Measurements from ENCODE around the gene RAB31.
"Not testable (repeated sequence)": the region's sequence is repeated elsewhere in the genome, so short reads cannot be mapped to it uniquely, and the experiment has no call there.

RAB31 gene

DNA sequence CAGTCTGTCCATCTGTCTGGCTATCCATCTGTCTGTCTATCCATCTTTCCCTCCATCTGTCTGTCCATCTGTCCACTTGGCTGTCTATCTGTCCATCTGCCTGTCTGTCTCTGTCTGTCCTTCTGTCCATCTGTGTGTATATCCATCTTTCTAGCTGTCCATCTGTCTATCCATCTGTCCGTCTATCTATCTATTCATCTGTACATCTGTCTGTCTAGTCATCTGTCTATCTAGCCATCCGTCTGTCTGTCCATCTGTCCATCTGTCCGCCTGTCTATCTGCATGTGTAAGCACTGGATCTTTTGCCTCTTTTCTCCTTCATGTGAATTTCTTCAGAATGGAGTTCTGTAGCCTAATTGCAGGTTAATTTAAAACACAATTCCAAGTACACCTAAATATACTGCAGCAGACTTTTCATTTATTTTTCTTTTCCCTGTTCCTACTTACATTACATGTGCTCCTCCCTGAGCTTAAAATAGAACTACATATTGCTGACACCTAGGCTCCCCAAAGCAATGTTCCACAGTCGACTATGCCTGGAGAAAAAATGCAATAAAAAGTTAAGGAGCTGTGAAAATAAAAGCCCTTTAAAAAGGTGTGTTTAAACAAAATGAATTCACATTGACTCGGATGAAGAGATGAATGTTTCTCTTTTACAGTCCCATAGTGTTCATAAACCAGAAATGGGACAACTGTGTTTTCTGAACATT, 140.2 kb downstream of the RAB31 start:
- DNase-seq: no peak

DNA sequence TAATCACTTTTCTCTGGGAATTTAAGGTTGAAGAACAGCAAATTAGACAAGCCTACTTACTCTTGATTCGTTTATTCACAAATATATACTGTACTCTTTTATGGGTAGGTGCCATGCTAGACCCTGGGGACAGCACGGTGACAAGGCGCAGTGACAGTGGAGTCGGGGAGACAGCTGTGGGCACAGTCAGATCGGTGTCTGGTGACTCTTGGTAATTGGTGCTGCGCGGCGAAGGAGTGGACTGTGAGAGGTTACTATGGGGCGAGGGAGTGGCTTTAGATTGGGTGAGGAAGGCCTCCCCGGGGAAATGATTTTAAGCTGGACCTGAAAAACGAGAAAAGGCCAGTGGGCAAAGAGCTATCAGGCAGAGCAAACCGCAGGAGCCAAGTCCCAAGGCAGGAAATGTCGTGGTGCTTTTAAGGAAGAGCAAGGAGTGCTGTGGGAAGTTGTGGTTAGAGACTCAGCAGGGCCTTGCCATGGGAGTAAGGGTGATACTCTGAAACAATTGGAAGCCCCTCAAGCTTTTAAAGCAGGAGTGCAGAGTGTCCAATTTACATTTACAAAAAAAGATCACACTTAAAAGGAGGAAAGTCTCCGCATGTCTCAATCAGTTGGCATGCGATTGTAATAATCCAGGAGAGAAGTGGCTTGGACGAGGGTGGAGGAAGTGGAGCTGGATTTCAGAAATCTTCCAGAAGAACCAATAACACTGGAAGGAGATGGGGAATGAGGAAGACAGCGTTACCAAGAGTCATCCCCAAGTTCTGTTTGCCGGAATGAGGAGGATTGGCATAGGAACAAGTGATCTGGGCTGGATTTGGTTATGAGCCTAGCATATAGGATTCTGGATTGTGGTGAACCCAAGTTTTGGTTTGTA, 141.5 kb downstream of the RAB31 start:
- no peak for DNase-seq

DNA sequence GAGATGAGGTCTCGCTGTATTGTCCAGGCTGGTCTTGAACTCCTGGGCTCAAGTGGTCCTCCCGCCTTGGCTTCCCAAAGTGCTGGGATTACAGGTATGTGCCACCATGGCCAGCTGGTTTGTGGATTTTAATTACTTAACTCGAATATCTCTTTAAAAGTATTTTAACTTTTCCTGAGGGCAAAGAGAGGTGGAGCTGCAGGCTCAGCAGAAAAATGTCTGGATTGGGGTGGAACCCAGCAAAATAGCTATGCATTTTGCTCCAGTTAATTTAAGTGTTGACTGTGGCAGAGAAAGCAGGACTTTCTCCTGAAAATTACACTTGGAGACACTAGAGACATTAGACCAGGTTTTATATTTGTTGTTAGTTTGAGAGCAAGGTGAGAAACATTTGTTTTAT, 142.2 kb downstream of the RAB31 start:
- DNase-seq: no peak

DNA sequence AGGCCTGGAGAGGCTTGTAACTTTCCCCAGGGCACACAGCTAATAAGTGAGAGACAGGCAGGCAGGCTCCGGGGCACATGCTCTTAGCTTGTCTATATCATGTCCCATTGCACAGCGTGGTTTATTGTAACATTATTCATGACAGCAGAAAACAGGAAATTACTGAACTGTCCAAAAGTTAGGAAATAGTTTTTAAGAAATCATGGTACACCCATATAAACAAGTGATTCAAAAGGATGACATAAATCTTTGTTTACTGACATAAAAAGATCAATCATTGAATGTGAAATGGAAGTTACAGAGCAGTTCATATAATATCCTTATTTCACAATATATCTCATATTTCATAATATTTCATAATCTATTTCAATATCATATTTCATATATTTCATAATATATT, 143.4 kb downstream of the RAB31 start:
- DNase-seq: no peak

DNA sequence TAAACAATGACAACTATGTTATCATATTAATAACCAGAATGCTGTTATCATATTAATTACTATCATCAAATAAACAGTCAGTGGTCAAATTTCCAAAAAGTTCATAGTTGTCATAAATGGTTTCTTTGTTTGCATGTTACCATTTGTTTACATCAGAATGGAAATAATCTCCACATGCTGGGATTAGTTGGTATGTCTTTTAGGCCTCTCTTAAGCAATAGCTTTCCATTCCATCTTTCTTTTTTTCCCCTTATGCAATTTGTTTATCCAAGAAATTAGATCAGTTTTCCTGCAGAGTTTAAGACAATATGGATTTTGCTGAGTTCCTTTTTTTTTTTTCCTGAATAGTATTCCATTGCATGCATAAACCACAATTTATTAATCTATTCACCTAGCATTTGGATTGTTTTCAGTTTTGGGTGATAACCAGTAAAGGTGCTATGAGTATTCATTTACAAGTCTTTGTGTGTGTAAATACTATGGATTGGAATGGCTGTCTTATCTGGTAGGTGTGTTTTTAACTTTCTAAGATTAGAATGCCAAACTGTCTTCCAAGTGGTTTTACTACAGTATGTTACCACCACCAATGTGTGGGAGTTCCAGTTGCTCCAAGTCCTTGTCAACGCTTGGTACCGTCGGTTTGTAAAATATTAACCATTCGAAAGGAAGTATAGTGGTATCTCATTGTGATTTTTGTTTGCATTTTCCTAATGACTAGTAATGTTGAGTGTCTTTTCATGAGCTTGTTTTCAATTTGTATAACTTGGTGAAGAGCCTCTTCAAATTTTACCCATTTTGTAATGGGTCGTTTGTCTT, 144.4 kb downstream of the RAB31 start:
- DNase-seq: no peak

DNA sequence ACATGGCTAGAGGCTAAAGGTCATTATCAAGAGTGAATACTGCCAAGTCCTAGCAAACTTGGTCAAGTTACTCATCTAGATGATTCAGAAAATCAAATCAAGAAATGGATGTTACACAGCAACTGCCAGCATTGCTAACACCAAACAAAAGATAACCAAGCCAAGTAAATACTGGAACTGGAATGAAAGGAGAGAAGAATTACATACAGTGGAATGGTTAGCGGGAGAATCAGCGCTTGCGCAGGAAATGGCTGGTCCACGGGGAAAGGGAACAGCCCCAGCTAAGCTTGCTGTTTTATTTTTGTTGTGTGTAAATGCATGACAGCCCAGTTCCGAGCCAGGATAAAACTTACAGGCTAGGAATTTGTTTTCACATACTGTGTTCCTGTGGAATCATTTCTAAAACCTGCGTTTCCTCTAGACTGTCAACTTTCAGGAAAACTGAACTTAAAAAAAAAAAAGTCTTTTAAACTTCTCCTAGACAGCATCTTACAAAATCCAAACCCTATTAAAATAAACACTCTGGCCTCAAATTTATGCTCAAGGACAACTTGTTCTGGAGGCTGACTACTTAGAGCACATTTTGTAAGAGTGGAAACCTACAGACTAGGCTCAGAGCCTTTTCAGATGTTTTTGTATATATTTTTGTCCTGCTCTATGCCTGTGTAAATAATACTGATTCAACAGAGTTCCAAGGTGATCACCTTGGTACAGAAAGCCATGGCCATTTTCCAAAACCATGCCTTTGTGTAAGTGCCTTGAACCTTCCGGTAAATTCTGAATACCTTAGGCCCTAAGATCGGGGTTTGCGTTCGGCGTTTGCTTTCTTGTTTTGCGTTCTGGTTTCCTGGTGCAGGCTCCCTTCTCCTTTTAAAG, 146.9 kb downstream of the RAB31 start:
- no peak for DNase-seq

DNA sequence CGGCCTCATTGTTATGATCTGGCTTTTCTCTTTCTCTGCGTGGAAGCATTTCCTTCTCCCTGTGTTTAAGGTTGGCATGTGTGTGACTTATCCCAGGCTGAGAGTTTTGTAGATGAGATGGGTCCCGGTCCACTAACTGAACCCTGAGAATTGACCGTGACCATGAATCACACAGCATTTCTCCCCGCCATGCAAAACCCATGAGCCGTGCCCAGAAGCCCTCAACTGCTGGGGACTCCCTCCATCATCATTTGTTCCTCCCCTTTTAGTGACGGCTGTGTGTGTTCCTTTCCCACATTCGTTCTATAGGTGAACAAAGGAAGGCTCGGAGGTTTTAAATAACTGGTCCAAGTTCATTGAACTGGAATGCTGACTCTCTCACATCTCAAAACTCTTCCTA, 147.6 kb downstream of the RAB31 start:
- no peak for DNase-seq

DNA sequence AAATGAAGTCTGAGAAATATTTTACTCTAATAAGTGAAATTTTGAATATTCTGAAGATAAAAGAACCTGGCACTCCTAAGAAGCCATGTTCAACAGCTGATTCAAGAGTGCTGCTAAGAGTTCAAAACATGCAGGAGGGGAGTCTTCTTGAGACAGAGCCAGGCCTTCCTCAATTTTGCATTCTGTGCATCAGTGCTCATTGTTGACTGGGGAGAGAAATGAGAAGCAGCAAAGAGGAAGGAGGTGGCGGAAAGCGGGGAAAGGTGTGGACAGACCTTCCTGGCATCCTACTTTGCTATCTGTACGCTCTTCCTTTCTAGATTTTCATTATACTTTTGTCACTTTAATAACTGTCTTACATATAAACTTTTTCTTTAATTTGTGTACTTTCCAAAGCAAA, 148.0 kb downstream of the RAB31 start:
- DNase-seq: no peak

DNA sequence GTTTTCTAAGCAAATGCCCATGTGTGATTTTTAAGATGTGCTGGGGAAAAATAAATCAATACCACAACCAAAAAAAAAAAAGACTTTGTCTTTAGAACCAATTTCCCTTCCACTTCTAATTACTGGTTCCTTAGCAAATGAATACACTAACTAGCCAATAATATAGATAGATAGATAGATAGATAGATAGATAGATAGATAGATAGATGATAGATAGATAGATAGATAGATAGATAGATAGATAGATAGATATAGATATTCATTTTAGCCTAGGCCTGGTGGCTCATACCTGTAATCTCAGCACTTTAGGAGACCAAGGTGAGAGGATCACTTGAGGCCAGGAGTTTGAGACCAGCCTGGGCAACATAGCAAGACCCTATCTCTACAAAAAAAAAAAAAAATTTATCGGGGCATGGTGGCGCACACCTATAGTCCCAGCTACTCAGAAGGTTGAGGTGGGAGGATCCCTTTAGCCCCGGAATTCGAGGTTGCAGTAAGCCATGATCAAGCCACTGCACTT, 149.4 kb downstream of the RAB31 start:
- DNase-seq: not testable (repeated sequence)

DNA sequence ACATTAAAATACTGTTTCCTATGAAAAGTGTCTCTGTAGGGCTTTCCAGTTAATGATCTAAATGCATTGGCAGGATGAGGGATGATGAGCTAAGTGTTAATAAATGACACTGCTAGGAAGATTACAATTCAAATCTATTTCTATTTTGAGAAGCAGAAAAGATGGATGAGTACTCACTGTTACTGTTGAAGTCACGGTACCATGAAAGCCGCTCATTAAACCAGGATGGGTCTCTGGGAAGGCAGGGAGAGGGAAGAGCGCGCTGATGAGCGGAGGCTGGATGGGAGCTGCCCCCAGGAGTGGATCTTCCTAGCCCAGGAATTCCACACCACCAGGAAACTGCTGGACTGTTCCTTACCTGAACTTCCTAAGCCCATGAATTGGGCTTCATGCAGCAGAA, 150.5 kb downstream of the RAB31 start:
- no peak for DNase-seq

DNA sequence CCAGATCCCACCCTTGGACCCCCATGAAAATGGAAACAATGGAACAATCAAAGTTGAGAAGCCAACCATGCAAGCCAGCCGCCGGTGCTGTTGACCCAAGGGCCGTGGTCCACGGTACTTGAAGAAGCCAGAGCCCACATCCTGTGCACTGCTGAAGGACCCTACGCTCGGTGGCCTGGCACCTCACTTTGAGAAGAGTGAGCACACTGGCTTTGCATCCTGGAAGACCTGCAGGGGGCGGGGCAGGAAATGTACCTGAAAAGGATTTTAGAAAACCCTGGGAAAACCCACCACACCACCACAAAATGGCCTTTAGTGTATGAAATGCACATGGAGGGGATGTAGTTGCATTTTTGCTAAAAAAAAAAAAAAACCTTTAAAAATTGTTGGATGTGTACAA, 151.1 kb downstream of the RAB31 start:
- DNase-seq: no peak

DNA sequence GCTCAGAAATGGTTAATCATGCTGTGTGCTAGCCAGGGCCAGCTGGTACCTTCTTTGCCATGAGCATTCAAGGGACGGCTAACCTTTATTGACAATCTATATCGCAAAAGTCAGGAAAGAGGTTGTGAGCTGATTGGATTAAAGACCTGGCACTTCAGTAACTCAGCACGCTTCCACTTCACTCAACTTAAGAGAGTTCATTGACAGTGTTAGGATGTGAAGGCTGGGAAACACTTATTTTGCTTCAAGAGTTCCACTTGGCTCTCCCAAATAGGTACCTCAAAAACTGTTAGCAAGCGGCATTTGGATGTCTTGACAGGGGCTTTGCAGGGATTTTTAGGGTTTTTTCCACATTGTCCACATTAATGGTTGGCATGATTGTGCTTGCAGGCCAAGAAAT, 152.6 kb downstream of the RAB31 start:
- no peak for DNase-seq

DNA sequence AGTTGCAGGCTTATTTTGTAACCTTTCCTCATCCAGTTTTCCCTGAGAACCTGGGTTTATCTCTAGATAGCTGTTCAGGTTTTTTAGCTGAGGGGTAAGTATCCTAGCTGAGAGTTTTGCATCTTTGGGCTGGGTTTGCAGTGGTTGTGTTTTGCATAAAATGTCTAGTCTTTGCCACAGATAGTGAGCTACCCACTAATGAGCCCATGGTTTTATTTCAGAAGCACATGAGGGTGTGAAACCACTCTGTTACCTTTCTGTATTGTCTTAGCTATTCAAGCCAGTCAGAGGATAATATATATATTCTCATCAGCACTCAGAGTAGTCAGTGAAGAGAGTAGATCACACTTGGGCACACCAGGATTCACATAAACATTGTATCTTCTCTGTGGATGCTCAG, 153.1 kb downstream of the RAB31 start:
- no peak for DNase-seq

DNA sequence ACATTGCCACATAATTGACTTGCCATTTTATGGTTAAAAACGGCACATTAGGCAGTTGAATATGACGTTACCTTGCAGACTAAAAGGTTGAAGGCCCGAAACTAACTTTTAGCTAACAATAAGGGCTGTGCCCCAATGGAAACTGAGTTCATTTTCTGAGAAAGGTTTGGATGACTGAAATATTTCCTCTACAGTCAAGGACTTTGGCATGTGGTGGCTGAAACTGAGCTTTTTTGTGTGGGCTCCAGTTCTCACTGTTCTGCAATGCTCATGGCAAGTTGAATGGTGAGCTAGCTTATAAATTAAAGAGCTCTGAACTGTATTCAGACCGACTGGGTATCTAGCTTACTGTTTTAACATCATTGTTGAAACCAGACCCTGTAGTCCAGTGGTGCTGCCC, 153.8 kb downstream of the RAB31 start:
- no peak for DNase-seq

DNA sequence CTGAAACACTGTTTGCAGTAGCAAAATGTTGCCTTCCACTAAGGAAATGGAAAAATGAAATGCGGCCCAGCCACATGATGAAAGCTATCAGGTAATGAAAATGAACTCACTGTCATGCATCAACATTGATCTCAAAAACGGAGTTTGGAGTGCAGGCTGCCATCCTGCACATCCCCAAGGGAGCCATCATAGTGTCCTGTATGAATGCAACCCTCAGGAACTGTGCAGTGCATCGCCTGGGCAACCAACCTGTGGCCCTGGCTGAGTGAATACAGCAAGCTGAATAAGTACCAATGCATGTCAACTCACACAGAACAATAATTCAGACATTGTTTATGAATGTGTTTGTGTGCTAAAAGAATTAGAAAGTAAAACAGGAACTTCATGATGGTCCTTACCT, 154.6 kb downstream of the RAB31 start:
- DNase-seq: no peak

DNA sequence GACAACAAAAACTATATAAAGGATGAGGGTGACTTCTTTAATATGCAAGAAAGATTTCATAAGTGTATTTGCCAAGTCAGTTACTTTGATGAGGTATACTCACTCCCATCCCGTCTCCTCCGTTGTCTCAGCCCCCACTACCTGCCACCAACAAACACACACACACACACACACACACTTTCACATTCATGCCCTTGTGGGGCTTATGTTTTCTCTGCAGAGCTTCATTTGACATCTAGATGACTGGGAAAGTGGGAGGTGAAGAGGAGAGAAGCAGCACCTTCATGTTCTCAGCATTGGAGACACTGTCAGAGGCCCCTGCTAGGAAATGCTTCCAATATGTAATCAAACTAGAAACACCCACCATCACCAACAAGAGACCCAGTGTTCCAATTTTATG, 155.2 kb downstream of the RAB31 start:
- no peak for DNase-seq

DNA sequence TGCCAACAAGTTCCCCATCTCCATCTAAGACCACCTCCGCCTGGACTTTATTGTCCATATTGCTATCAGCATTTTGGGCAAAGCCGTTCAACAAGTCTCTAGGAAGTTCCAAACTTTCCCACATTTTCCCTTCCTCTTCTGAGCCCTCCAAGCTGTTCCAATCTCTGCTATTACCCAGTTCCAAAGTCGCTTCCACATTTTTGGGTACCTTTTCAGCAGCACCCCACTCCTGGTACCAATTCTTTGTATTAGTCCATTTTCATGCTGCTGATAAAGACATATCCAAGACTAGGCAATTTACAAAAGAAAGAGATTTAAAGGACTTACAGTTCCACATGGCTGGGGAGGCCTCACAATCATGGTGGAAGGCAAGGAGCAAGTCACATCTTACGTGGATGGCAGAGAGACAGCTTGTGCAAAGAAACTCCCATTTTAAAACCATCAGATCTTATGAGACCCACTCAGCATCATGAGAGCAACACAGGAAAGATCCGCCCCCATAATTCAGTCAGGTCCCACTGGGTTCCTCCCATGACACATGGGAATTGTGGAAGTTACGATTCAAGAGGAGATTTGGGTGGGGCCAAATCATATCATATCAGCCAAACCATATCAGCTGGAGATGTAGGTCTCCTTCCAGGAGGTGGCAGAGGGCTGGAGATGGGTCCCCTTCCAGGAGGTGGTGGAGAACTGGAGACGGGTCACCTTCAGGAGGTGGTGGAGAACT, 157.8 kb downstream of the RAB31 start:
- DNase-seq: no peak

DNA sequence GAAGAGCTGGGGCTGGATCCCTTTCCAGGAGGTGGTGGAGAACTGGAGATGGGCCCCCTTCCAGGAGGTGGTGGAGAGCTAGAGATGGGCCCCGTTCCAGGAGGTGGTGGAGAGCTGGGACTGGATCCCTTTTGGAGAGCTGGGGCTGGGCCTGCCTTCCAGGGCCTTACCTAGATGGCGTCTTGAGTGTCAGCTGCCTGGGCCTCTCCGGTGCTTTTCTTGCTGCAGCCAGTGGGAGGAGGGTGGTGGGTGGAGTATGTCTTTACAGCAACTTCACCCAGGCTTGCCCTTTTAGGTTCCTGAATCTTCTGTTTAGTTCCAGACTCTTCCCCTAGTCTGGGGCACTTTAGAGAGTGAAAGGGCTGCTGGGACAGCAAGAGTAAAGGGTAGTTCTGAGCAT, 158.5 kb downstream of the RAB31 start:
- no peak for DNase-seq

DNA sequence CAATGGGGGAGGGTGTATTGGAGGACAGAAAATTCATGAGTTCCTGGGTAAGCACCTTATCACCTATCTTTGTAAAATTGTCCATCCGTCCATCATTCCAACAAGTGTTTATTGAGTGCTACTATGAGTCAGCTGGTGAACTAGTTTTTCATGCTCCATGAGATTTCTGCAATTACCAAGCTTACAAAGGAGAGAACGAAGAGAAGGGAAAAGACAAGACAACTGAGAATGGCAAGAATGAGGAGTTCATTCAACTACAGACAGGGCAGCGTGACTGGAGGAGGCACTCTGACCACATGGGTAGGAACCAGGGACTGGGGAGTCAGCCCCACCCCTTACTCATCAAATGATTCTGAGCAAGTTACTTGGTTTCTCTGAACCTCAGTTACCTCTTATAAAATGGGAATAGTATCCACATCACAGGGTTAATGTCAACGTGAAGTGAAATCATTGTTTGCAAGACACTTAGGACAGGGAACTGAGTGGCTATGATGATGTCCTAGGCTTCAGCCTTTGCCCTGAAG, 159.0 kb downstream of the RAB31 start:
- DNase-seq: no peak

DNA sequence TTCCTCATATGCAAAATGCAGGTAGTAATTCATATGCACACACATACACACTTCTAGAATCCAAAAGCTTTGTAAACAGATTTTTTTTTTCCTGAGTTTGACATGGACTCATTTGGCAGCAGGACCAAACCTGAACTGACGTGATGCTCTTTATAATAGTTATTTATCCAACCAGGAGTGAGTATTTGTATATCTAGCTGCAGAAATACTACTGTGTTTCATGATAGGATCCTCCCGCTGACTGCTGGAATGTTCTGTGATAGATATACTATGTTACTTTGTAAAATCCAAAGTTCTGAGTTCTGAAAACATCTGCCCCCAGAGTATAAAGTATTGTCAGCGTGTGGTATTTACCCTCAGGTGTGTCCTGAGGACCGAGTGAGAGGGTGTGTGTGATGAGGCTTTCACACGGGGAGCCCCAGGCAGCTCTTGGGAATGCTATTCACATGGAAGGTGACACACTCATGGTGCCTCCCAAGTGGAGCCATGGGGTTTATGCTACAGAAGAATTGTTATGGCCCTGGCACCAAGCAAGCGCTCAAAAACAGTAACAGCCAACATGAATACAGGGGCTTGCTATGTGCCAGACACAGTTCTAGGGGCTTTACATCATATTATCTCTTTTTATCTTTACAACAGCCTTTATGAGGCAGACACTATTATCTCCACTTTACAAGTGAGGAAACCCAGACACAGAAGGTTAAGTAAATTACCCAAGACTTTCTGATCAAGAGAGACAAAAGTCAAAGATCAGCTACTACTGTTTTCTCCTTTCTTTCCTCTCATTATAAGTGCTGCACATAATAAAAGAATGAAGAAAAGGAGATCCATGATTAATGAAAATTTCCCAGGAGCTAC, 161.0 kb downstream of the RAB31 start:
- DNase-seq: no peak
